HK-2 (cell line): ENCODE results near the gene DTNBP1.
A peak's percentile ranks its signal among the peaks of the same experiment; 100 is the strongest.

ENCODE experiments used
- DNase-seq: peaks from one replicate; pipeline ENCODE4 v3.0.0-alpha.2; 2018; ENCODE audit not compliant: unreplicated experiment

Gene DTNBP1, protein sequence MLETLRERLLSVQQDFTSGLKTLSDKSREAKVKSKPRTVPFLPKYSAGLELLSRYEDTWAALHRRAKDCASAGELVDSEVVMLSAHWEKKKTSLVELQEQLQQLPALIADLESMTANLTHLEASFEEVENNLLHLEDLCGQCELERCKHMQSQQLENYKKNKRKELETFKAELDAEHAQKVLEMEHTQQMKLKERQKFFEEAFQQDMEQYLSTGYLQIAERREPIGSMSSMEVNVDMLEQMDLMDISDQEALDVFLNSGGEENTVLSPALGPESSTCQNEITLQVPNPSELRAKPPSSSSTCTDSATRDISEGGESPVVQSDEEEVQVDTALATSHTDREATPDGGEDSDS

DNA sequence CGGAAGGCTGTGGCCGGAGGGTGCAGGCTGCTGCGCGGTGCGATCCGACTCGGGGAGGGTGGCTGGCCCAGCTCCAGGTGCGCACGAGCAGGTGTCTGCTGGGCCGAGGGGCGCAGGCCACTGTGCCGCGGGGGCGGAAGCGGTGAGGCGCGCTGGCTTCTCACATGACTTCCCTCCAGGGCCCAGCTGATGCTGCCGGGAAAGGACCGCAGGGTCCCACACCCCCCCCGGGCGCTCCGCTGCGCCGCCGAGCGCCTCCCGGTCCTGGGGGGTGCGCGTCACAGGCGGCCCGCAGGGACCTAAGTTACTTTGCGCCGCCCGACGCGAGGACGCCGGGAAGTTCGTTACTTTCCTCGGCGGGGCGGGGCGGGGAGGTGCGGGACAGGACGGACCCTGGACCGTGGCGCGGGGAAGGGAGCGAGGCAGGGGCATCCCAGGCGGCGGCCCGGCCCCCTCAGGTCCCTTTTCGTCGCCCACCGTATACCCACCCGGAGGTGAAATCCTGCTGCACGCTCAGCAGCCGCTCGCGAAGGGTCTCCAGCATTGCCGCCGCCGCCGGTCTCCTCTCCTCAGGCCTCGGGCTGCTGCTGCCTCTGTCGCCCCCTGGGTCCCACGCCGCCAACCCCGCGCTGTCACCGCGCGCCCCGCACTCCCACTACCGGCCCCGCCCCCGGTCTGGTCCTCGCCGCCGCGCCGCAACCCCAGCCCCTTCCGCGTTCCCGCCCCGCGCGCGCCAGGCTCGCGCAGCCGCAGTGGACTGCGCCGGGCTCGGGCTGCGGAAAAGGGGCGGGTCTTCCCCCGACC lies at the start of gene DTNBP1:
TSS of gene DTNBP1 (minus strand) at position 703 of the 804 bp plus-strand sequence. CDS start at position 544, 159 bp downstream.
- DNase-seq, result peak; percentile 80

GRCh38 chr6:15709651-15710269 lies 46.9 kb upstream of the DTNBP1 start:
- DNase-seq, result no peak

DNA sequence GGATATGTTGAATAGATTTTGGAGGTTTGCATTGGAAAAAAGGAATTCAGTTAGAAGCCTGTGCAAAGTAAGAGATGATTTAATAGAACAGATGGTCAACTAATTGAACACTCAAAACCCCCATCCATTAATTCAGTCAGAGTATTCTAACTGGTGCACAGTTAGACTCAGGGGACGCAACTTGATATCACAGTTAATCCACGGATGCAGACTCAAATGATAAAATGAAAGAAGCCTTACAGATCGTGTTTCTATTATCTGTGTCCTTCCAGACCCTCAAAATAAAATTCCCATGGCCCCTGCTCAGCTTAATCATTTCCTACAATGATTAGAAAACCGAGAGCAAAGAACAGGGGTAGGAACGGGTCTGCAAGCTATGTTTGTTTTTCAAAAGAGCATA lies 45.4 kb upstream of the DTNBP1 start:
- no peak for DNase-seq

- no peak for DNase-seq
Observed at GRCh38 chr6:15705981-15706380, 43.2 kb upstream of the DTNBP1 start.

DNA sequence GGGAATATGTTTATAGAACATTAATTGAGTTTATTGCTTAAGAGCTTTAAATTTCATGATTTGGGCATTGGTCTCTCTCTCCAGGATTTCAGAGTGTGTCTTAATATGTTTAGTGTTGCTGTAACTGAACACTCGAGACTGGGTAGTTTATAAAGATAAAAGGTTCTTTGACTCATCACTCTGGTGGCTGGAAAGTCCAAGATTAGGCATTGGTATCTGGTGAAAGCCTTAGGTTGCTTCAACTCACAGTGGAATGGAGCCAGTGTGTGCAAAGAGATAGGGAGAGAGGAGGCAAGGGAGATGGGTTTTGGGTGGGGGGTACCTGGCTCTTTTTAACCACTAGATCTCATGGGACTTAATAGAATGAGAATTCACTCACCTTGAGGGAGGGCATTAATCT lies 35.6 kb upstream of the DTNBP1 start:
- DNase-seq, result no peak

DNA sequence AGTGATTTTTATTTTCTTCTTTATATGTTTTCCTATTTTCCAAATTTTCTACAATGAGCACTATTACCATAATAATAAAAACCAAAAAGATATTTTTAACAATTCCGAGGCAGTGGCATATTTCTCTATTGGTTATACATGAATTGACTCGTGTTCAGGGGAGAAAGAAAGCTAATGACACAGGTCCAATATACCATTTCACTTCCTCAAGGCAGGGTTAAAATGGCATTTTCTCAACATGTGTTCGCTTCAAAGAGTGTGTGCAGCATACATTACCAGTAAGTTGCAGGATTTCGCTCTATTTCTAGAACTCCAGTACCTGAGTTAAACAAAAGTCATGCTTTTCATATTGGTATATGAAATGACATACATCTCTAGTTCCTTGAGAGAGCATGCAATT lies 35.1 kb upstream of the DTNBP1 start:
- DNase-seq, result no peak

- peak; percentile 78 for DNase-seq
Observed at GRCh38 chr6:15691250-15691869, 28.5 kb upstream of the DTNBP1 start.

DNA sequence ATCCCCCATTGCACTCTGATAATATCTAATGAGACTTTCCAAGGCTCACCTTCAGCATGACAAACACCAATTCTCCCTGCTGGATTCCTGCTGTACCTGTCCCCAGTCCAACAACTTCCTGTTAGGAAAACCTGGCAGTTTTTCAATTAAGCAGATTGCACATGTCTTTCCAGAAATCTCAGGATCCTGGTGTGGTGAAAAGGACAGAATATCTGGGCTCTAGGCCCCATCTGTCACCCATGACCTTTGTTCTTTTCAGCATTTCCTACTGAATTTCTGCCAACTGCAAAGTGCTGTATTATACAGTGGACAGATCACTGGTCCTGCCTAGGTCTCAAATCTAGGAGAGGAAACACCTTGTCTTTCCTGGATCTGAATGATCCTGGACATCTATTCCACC lies 27.7 kb upstream of the DTNBP1 start:
- no peak for DNase-seq

DNA sequence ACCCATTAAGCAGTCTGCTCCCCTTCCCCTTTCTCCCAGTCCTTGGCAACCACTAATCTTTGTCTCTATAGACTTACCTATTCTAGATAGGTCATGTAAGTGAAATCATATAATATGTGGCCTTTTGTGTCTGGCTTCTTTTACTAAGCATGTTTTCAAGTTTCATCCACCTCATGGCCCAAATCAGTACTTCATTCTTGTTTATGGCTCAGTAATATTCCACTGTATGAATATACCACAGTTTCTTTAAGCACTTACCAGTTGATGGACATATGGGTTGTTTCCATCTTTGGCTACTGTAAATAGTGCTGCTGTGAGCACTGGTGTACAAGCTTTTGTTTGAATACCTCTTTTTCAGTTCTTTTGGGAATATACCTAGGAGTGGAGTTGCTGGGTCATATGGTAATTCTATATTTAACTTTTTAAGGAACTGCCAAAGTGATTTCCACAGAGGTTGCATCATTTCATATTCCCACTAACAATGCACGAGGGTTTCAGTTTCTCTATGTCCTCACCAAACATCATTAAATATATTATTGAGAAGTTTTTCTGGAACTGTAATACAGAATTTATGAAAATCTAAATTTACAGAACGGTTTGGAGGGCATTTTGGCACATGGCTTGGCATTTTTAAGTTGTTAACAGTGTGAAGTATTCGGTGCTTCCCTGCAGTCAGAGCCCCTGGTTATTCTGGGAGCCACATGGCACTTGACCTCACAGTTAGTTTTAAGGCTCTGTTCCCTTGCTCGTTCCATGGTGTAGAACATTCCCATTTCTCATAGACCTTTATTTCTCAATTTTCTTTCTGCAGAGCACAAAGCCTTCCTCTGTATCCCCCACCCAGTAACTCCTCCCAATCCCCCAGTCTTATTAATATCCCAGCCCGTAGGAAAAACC lies 27.0 kb upstream of the DTNBP1 start:
- DNase-seq, result no peak

GRCh38 chr6:15685619-15686018 lies 22.8 kb upstream of the DTNBP1 start:
- no peak for DNase-seq

DNA sequence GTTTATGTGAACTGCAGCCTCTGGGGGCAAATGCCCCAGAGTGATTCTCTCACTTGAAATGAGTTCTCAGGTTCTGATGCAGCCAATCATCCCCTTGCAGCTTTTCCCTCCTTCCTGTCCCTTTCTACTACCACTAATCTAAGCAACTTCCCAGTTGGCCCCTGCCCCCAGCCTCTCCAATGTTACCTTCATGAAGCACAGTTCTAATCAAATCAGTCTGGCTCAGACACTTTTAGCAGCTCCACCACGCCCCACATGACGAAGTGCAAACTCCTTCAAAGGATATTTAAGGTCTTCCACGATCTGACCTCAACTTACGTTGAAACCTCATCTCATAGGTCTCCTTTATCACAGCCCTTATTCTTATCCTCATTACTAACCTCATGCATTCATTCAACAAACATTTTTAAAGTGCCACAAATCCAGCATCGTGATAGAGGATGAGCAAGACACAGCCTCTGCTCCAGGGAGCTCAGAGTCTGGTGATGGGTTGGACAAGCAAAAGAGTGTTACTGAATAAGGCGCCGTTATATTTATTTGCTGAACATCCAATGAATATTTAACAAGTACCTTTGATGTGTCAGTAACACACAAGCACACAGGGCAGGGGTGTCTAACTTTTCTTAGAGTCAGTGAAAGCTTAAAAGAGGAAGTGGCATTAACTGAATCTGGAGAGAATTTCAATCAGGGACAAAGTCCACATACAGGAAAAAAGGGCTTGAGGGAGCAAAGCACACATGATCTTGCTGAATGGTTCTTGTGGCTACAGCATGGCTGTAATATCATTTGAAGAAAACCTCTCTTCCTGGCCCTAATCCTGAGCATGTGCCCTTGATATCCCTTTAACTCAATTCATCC lies 20.4 kb upstream of the DTNBP1 start:
- no peak for DNase-seq

DNA sequence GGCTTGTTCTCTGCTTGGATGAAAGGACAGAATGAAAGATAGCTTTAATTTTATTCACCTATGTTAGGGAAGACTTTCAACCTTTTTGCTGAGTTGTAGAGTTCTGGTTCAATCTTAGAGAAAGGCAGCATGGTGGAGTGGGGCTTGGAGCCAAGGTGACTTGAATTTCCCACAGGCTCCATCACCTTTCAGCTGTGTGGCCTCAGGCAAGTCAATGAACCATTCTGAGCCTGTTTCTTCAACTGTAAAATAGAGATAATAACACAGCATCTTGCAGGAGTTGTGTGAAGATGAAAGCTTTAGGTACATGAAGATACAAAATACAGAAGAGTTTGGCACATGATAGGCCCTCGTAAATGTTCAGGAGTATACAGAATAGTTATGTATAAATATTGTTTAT lies 19.1 kb upstream of the DTNBP1 start:
- DNase-seq, result no peak

DNA sequence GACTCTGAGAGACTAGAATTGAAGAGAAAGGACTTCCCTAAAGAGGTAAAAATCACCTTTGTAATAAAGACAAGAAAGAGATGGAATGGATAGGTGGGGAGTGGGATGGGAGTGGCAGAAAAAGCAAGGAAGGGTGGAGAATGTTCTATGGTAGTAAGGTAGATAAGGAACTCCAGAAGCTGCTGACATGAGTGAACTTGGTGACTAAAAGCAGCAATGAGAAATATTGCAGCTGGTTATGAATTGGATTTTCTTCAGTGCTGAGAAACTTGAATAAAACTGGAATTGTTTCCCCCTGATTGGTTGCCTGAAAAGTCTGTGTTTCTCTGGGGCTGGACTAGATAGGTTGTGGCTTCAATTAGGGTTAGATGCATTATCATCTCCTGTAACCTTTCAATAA lies 15.7 kb upstream of the DTNBP1 start:
- DNase-seq, result no peak

DNA sequence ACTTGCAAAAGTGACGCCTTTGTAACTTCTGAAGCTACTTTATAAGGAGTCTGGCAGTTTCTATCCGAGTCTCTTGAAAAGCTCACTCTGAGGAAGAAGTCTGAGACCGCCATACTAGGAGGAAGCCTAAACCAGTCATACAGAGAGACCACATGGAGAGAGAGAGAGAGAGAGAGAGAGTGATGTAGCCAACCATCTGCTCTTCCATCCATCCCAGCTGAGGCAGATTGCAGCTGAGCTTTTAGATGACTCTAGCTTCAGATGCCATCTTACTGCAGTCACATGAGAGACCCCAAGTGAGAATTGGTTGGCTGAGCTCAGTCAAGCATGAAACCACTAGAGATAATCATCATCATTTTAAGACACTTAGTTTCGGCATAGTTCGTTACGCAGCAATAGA lies 15.0 kb upstream of the DTNBP1 start:
- DNase-seq, result no peak

- DNase-seq, result no peak
Observed at GRCh38 chr6:15675536-15676220, 12.8 kb upstream of the DTNBP1 start.

DNA sequence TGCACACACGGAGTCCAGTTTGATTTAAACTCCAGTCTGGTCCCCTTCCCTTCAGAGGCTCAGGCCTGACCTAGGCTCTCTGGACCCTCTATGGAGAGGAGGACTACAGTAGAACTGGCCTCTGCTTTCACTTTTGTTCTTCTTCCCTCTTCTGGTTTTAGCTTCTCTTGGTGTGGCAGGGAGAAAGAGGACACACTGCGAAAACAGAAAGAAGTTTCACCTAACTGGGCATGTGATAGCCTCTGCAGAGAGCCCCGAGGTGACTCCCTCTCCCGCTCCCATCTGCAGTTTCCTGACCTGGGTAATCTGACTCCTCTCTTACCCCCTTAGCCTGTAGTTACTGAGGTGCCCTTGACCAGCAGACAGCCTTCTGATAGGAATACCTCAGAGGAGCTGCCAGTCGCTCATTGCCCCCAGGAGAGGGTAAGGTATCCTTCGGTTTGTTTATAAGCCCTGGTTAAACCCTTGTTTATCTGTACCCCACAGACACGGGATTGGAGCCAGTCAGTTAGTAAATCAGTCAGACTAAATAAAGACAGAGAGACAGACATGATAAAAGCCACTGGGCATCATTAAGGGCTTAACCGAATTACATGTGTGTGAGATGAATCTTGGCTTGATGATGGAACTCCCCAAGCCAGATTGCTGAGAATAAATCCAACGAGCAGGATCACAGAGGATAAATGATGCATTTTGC lies 12.0 kb upstream of the DTNBP1 start:
- DNase-seq, result no peak

- no peak for DNase-seq
Observed at GRCh38 chr6:15673666-15674065, 10.8 kb upstream of the DTNBP1 start.

DNA sequence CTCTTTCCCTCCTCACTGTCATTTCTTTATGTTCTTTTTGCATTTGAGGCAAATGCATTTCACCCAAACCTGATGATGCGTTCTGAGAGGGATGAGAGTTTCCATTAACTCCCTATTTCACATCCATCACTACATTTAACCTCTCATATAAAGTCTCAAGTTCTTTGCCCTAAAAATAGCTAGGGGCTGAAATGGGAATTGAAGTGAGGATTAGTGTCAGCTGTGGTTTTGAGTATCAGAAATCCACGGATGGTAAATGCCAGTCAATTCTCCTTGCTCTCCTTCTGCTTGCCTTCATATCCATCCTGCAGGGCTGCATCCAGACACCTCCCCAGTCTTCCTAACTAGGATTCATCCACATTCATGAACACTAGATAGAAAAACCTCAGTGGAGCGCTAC lies 10.0 kb upstream of the DTNBP1 start:
- no peak for DNase-seq

DNA sequence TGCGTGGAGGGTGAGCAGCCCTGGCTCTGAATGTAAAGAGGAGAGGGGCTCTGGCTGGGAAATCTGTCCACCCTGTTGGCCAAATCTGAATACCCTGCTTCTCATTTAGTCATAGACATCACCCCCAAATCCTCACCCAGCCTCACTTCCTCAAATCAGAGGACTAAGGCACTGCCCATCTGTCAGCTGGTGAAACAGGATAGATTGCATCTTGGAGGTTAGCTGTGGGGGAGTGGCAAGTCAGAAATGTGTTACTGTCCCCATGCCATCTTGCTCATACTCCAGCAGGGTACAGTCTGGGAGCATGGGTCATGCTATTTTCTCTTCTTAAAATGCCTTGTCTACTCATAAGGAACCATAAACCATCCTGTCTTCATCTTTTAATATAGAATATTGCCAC lies 9.5 kb upstream of the DTNBP1 start:
- no peak for DNase-seq
